Muscle of leg (tissue), 16 donors: ENCODE results near the gene SLFN13. TPM values are rescaled to one million over a fixed set of nuclear protein-coding genes. Genes with fewer than 3 reads are reported as not detected.

Experiments
- DNase-seq: peaks from one replicate; pipeline ENCODE4 v3.0.0; 2013
- H3K27ac ChIP-seq: one replicate; pipeline ENCODE4 v1.5.1; 2013; ENCODE audit warnings: mild to moderate bottlenecking, low read length, control low read depth
- H3K27me3 ChIP-seq: one replicate; pipeline ENCODE4 v1.6.1; 2013; ENCODE audit warnings: low read length; ENCODE audit not compliant: control insufficient read depth, insufficient read depth
- H3K36me3 ChIP-seq: one replicate; pipeline ENCODE4 v1.6.1; 2013; ENCODE audit warnings: low read length; ENCODE audit not compliant: control insufficient read depth, insufficient read depth
- H3K4me1 ChIP-seq: one replicate; pipeline ENCODE4 v1.6.1; 2013; ENCODE audit warnings: low read length; ENCODE audit not compliant: control insufficient read depth, insufficient read depth
- H3K4me3 ChIP-seq: one replicate; pipeline ENCODE4 v1.5.1; 2013; ENCODE audit warnings: low read length, control low read depth
- H3K9me3 ChIP-seq: replicated peaks from 2 replicates; pipeline ENCODE4 v1.6.1; 2013; ENCODE audit warnings: low read depth, low read length; ENCODE audit not compliant: control insufficient read depth
- WGBS: methylation state at CpG from one replicate; pipeline ENCODE4 v1.1.5; 2013; ENCODE audit warnings: missing lambda C conversion rate; ENCODE audit not compliant: insufficient coverage; 5-methylcytosine and 5-hydroxymethylcytosine counted together
- long read RNA-seq, 11 donors: transcript quantifications; one replicate each; lab custom pipeline, GENCODE V29; 2026
- polyA plus RNA-seq, 8 donors: library from polyadenylated mRNA; unstranded; fragments of 120-200 nt; gene quantifications; one replicate each; pipeline versions ENCODE4 v1.2.1 to v1.2.3, GENCODE V29; 2013; ENCODE audit warnings: inconsistent platforms in 1 of 8, low replicate concordance in 1 of 8; ENCODE audit not compliant: insufficient read length in 8 of 8, insufficient read depth in 1 of 8
- total RNA-seq: library from RNA; stranded (reverse); fragments of 120-200 nt; gene quantifications from one replicate; pipeline ENCODE4 v1.2.4, GENCODE V29; 2013

The SLFN13 gene, protein sequence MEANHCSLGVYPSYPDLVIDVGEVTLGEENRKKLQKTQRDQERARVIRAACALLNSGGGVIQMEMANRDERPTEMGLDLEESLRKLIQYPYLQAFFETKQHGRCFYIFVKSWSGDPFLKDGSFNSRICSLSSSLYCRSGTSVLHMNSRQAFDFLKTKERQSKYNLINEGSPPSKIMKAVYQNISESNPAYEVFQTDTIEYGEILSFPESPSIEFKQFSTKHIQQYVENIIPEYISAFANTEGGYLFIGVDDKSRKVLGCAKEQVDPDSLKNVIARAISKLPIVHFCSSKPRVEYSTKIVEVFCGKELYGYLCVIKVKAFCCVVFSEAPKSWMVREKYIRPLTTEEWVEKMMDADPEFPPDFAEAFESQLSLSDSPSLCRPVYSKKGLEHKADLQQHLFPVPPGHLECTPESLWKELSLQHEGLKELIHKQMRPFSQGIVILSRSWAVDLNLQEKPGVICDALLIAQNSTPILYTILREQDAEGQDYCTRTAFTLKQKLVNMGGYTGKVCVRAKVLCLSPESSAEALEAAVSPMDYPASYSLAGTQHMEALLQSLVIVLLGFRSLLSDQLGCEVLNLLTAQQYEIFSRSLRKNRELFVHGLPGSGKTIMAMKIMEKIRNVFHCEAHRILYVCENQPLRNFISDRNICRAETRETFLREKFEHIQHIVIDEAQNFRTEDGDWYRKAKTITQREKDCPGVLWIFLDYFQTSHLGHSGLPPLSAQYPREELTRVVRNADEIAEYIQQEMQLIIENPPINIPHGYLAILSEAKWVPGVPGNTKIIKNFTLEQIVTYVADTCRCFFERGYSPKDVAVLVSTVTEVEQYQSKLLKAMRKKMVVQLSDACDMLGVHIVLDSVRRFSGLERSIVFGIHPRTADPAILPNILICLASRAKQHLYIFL
- 2.7 TPM for total RNA-seq
- polyA plus RNA-seq = 1 to 10 TPM; 1.8 to 9.4 (median 2.8) TPM
- long read RNA-seq, donor 1 = 0 reads
- long read RNA-seq, donor 2 = 0 reads
- long read RNA-seq, donor 3 = 0 reads
- long read RNA-seq, donor 4 = 0 reads
- long read RNA-seq, donor 5 = 0 reads
- long read RNA-seq, donor 6, partial matches to known transcripts = 0 of 1 reads
- long read RNA-seq, donor 6, other reads (novel, unspliced or antisense) = 0 of 1 reads
- long read RNA-seq, donor 7 = 0 reads
- long read RNA-seq, donor 8, full-length matches to known transcripts = 1 of 1 reads
- long read RNA-seq, donor 8, partial matches to known transcripts = 0 of 1 reads
- long read RNA-seq, donor 8, other reads (novel, unspliced or antisense) = 0 of 1 reads
- long read RNA-seq, donor 9 = 0 reads
- long read RNA-seq, donor 10, full-length matches to known transcripts = 2 of 2 reads
- long read RNA-seq, donor 10, partial matches to known transcripts = 0 of 2 reads
- long read RNA-seq, donor 10, other reads (novel, unspliced or antisense) = 0 of 2 reads
- long read RNA-seq, donor 11 = 0 reads

DNA sequence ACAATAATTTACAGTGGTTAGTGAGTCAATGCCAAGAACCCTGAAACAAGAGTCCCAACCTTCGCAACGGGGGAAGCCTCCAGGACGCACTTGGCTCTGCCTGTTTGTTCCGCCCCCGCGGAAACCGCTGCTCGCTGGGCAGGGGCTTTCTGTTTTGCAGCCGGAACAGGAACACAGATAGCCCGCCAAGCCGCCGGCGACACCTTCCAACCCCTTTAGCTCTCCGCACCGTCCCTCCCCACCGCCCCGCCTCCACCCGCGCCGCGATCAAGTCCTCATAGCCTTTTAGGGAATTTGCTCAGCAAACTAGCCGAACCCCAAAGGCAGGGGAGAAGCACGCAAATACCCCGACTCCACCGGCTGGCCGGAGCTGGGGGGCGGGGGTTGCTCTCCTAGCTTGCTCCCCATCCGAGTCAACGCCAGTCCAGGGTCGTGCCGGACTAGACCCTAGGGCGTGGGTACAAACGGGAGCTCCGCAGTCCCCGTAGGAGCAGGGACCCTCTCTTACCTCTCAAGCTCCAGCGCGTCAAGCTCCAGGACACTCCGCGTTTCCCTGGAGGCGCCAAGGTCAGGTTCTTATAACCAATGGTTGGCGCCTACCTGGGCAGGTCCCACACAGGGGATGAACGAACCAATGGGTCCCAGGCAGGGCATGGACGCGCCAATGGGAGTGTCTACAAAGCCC is at the start of gene SLFN13:
SLFN13 (minus strand) TSS at position 553 of the 685 bp plus-strand sequence. CDS start 3,086 bp downstream, outside the sequence.
- H3K4me1 ChIP-seq = peaks cover 25% of the 10 kb centered on the region
- peak; percentile 74 for DNase-seq
- H3K4me3 ChIP-seq = peak within 1 kb of the TSS; percentile 50
- H3K36me3 ChIP-seq = no peaks in the 10 kb centered on the region
- H3K9me3 ChIP-seq = no peaks in the 10 kb centered on the region
- 2% methylated on average over 44 of the region's 44 CpGs for WGBS
- H3K27me3 ChIP-seq = peaks cover 35% of the 10 kb centered on the region
- H3K27ac ChIP-seq = peak within 1 kb of the TSS; percentile 51

DNA sequence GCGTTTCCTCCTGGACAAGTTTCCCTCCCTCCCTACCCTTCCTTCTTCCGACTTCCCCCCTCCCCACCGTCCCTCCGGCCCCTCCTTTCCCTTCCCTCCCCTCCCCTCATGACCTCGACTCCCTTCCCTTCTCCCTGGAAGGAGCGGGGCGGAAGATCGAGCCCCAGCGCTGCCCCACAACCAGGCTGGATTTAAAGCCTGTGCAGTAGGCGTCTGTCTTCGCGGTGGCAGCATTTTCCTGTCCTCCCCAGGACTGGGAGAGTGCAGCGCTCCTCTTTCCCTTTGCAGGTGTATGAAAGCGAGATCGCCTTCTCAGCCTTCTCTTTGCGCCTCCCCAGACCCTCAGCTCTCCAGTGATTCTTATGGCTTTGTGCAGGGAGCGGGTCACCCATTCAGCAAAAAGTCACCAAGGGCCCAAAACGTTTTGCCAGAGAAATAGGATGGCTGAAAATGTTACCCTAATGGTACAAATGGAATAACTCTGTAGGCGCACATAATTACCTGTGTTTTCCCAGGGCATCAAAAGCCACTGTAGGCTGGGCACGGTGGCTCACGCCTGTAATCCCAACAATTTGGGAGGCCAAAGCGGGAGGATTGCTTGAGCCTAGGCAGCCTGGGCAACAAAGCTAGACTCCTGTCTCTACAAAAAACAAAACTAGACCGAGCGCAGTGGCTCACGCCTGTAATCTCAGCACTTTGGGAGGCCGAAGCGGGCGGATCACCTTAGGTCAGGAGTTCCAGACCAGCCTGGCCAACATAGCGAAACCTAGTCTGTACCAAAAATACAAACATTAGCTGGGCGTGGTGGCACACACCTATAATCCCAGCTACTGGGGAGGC is 48.1 kb upstream of the SLFN13 start:
- H3K27ac ChIP-seq = no peak overlapping the region
- H3K27me3 ChIP-seq = peaks cover 77% of the 10 kb centered on the region
- H3K4me3 ChIP-seq = no peak overlapping the region
- DNase-seq = no peak
- H3K4me1 ChIP-seq = no peaks in the 10 kb centered on the region
- no peaks in the 10 kb centered on the region for H3K36me3 ChIP-seq
- no peaks in the 10 kb centered on the region for H3K9me3 ChIP-seq
- whole genome bisulfite sequencing = 8% methylated on average over 18 of the region's 30 CpGs

DNA sequence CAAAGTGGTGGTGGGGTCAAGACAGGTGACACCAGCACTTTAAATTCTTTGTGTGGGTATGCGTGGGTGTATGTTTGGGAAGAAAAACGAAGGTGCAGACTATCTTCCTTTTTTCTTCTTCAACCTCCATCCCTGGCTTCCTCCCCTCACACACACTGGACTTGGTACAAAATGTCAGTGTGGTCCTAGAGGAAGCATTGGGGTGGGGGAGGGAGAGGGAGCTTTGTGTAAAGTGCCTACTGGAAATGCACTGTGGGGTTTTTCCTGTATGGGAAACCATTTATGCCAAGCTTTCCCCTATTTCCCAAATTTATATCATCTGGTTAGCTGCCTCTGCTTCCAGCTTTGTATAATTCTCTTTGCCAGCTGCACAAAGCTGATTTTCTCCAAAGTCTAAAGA is 44.5 kb upstream of the SLFN13 start:
- no peak overlapping the region for H3K27ac ChIP-seq
- no peaks in the 10 kb centered on the region for H3K36me3 ChIP-seq
- no peak overlapping the region for H3K4me3 ChIP-seq
- WGBS = no CpG with 5 or more reads among the region's 2 CpGs
- peaks cover 5% of the 10 kb centered on the region for H3K4me1 ChIP-seq
- H3K9me3 ChIP-seq = no peaks in the 10 kb centered on the region
- H3K27me3 ChIP-seq = peaks cover 84% of the 10 kb centered on the region
- DNase-seq = no peak

DNA sequence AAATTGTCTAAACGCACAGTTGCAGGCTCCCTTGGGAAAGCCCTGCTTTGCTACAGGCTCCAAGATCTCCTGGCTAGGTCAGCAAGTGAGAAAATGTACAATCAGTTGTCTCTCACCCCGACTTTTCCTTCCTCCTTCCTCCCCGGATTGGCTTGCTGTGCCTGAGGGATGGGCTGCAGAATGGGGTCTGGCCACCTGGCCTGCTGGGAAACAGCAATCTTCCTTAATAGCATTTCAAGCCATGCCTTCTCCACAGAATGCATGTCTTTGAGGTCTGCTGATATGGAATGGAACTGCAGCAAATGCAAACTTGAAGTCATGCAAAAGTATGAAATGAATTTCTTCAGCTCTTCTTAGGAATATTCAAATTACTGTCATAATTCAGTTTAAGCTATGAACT is 42.9 kb upstream of the SLFN13 start:
- 14% methylated on average over 1 of the region's 3 CpGs for WGBS
- no peaks in the 10 kb centered on the region for H3K9me3 ChIP-seq
- H3K36me3 ChIP-seq = no peaks in the 10 kb centered on the region
- no peak overlapping the region for H3K4me3 ChIP-seq
- no peak for DNase-seq
- H3K4me1 ChIP-seq = peaks cover 16% of the 10 kb centered on the region
- H3K27ac ChIP-seq = no peak overlapping the region
- H3K27me3 ChIP-seq = peaks cover 84% of the 10 kb centered on the region

DNA sequence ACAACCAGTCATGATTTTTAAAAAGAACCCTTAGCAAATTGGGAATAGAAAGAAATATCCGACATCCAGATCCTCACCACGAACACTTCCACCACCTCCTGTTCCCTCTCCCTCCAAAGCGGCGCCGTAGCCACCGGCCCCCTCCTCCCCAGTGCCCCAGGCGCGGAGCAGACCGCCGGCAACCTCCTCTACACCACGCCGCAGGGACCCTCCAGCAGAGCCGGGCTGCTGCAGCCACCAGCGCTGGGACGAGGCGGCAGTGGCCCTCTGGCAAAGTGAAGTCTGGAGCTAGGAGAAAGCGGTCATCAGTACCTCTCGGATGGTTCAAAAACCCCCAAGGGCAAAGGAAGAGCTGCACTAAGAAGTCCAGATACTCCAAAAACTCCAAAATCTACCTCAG is 41.4 kb upstream of the SLFN13 start:
- H3K36me3 ChIP-seq = no peaks in the 10 kb centered on the region
- no peaks in the 10 kb centered on the region for H3K9me3 ChIP-seq
- H3K4me3 ChIP-seq = no peak overlapping the region
- no peak overlapping the region for H3K27ac ChIP-seq
- no peak for DNase-seq
- peaks cover 75% of the 10 kb centered on the region for H3K27me3 ChIP-seq
- WGBS = no CpG with 5 or more reads among the region's 18 CpGs
- peaks cover 16% of the 10 kb centered on the region for H3K4me1 ChIP-seq

DNA sequence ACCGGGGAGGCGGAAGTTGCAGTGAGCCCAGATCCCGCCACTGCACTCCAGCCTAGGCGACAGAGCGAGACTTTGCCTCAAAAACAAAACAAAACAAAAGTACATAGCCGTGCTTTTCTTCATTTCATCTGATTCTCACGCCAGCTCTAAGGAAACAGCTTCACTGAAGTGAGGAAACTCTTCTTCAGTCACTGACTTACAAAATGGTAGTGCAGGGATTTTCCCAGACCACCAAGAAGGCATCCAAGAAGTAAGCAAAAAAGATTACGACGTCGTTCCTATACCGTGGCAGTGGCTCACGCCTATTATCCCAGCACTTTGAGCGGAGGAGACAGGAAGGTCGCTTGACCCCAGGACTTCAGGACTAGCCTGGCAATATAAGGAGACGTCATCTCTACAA is 40.4 kb upstream of the SLFN13 start:
- Histone ChIP-seq H3K27me3 (peaks cover 72% of the 10 kb centered on the region), H3K9me3 (no peaks in the 10 kb centered on the region), H3K36me3 (no peaks in the 10 kb centered on the region), H3K4me3 (no peak overlapping the region), H3K27ac (no peak overlapping the region), H3K4me1 (peaks cover 16% of the 10 kb centered on the region)
- no peak for DNase-seq
- 12% methylated on average over 9 of the region's 15 CpGs for WGBS

DNA sequence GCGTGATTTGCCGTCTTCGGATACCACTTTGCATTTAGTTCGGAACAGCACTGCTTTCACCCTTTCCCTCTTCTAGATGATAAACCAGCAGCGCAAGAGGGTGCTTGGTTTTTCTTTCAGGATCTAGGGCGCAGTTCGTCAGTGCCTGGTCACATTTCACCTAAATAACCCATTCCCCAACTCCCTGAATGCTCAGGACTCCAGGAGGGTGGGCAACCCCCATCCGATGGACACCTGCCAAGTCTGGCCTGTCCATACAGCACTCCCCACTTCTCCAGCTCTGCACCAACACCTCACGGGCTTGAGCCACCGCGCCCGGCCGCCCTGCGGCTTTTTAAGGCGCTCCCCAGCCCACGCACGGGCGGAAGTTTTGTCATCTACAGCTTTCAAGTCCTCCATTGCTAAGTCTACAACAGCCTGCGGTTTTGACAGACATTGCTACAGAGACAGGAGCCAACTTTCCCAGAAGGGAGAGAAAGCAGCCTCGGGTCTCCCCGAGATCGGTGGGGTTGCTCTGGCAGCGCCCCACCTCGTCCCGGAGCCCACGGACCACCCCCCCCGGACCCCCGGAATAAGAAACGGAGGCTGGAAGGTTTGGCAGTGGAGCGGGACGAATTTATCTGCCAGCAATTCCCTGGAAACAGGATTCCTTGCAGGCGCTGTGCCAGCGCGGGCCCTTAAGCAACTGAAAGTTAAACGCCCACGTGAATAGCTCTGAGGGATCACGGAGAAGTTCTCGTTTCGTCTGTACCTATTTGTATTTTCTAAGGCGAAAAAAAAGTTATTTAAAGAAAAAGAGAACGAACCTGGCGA is 38.6 kb upstream of the SLFN13 start:
- Histone ChIP-seq H3K36me3 (no peaks in the 10 kb centered on the region), H3K27me3 (peaks cover 68% of the 10 kb centered on the region), H3K4me1 (peaks cover 16% of the 10 kb centered on the region), H3K4me3 (peak overlapping the region; percentile 41), H3K9me3 (no peaks in the 10 kb centered on the region), H3K27ac (no peak overlapping the region)
- peak; percentile 39 for DNase-seq
- WGBS = 3% methylated on average over 34 of the region's 42 CpGs

DNA sequence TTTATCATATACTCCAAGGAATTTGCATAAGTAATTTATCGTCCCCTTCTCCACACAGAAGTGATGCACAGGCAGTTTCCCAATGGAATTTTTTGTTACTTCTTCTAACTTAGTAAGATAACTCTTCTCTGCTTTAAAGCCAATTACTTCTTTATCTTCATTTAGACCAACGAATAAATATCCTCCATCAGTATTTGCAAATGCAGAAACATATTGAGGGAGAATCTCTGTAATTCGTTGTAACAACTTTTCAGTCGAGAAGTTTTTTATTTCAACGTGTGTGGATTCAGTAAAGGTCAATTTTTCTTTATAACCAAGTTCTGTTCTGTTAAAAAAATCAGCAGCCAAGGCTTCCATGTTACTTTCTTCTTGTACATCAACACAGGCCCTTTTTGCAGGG is 30.7 kb upstream of the SLFN13 start:
- H3K36me3 ChIP-seq = no peaks in the 10 kb centered on the region
- H3K4me3 ChIP-seq = no peak overlapping the region
- H3K27ac ChIP-seq = no peak overlapping the region
- H3K27me3 ChIP-seq = peaks cover 23% of the 10 kb centered on the region
- H3K9me3 ChIP-seq = no peaks in the 10 kb centered on the region
- no peak for DNase-seq
- no peaks in the 10 kb centered on the region for H3K4me1 ChIP-seq
- WGBS = 75% methylated on average over 1 of the region's 5 CpGs
